Activated CD4-positive, alpha-beta T cell treated with anti-CD3 and anti-CD28 coated beads for 48 hours (primary cell): ENCODE results near the gene IFT27.

ENCODE experiments used
- DNase-seq: peaks from one replicate; pipeline ENCODE4 v3.0.0-alpha.2; 2020

Gene IFT27

GRCh38 chr22:36715647-36716046 is 60.3 kb downstream of the IFT27 start:
- DNase-seq: no peak

- no peak for DNase-seq
These were observed 61.8 kb downstream of the IFT27 start for GRCh38 chr22:36714110-36714509.

- DNase-seq: no peak
These were observed 62.5 kb downstream of the IFT27 start for GRCh38 chr22:36713436-36713835.
